Adipose tissue (tissue), 3 donors: ENCODE measurements around the gene MSANTD1. TPM values are rescaled to one million over a fixed set of nuclear protein-coding genes. Genes with fewer than 3 reads are reported as not detected.
"Not testable (repeated sequence)": the region's sequence is repeated elsewhere in the genome, so short reads cannot be mapped to it uniquely, and the experiment has no call there.

Source experiments
- H3K27ac ChIP-seq: one replicate; pipeline ENCODE4 v1.5.1; 2013; ENCODE audit warnings: low read depth, low read length
- WGBS, 3 donors: extraction: QIAGEN DNeasy Blood & Tissue Kit; methylation state at CpG; one replicate each; pipeline ENCODE4 v1.1.7; 2013; 5-methylcytosine and 5-hydroxymethylcytosine counted together
- polyA plus RNA-seq, 3 donors: library from polyadenylated mRNA; stranded (reverse); fragments of 200-250 nt; gene quantifications; one replicate each; pipeline ENCODE4 v1.2.3, GENCODE V29; 2013
- donor health status: healthy with polysubstance abuse.
- donor health status: Bipolar disorder and iron deficiency.
- donor health status: healthy.

The MSANTD1 gene
- polyA plus RNA-seq, 3 donors, result 0.22 to 0.36 TPM; not detected in 1

DNA sequence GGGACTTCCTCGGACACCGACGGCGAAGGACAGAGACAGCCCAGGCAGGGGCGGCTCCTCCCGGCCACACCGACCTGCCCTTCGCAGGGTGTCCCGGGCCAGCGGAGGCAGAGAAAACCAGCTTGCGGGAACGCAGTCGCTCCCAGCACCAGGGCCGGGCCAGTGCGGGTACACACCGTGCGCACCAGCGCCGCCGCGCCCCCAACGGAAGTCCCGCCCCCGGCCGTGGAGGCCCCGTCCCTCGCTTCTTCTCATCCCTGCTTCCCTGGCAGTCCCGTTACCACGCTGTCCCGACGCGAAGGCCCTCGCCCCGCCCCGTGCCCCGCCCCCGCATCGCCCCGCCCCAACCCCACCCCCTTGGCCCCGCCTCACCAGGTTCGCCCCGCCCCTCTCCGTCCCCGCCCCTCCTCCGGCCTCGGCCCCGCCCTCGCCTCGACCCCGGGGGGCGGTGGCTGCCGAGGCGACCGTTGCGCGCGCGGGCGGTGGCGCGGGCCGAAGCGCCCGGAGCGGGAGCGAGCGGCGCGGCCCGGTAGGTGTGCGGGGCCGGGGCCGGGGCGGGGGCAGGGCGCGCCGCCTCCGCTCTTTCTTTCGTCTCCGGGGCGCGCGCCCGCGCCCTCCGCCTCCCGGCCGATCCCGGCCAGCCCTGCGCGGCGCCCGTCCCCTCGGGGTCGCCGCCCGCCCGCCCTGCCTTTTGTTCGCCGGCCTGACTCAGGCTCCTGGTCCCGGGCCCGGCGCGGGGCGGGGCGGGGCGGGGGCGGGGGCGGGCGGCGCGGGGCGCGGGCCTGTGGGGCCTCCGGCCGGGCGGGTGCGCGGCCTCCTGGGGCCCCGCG, 43.8 kb downstream of the MSANTD1 start, which contains the start of gene RGS12:
TSS of gene RGS12 (plus strand) at position 451 of the 830 bp plus-strand sequence. CDS start 23,150 bp downstream, outside the sequence.
- peak within 1 kb of the TSS; percentile 19 for H3K27ac ChIP-seq
- 0 to 1% (median 1%) methylated on average over 34 to 121 of the region's 121 CpGs for WGBS, 3 donors

DNA sequence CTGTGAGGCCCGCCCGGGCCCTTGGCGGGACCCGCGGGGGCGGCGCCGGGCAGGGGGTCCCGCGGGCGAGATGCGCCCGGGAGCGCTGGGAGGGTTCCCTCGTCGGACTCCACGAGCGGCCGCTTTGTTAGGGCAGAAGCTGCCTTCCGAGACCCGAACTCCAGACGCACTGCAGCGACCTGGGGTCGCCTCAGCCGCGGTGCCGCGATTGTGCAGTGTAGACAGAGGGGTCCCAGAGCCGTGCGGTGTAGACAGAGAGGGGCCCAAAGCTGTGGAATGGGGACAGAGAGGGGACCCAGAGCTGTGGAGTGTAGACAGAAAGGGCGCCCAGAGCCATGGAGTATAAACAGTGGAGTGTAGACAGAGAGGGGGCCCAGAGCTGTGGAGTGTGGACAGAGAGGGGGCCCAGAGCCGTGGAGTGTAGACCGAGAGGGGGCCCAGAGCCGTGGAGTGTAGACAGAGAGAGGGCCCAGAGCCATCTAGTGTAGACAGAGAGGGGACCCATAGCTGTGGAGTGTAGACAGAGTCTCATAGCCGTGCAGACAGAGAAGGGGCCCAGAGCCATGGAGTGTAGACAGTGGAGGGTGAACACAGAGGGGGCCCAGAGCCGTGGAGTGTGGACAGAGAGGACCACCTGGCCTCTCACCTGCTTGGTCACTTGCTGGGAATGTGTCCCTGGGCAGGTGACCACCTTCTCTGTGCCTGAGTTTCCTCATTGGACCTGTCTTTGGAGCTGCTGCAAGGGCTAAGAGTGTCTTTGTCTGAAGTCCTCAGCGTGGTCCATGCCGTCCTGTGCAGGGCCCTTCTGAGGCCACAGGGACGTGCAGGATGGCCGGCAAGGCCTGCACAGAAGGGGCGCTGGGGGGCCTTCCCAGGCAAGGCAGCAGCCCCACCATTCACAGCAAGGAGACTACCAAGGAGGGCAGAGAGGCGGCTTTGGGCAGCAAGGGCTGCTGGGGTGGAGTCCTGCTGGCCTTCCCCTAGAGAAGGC, 44.7 kb downstream of the MSANTD1 start:
- no peak overlapping the region for H3K27ac ChIP-seq
- WGBS, 3 donors, result 19 to 35% (median 22%) methylated on average over 27 to 42 of the region's 42 CpGs

DNA sequence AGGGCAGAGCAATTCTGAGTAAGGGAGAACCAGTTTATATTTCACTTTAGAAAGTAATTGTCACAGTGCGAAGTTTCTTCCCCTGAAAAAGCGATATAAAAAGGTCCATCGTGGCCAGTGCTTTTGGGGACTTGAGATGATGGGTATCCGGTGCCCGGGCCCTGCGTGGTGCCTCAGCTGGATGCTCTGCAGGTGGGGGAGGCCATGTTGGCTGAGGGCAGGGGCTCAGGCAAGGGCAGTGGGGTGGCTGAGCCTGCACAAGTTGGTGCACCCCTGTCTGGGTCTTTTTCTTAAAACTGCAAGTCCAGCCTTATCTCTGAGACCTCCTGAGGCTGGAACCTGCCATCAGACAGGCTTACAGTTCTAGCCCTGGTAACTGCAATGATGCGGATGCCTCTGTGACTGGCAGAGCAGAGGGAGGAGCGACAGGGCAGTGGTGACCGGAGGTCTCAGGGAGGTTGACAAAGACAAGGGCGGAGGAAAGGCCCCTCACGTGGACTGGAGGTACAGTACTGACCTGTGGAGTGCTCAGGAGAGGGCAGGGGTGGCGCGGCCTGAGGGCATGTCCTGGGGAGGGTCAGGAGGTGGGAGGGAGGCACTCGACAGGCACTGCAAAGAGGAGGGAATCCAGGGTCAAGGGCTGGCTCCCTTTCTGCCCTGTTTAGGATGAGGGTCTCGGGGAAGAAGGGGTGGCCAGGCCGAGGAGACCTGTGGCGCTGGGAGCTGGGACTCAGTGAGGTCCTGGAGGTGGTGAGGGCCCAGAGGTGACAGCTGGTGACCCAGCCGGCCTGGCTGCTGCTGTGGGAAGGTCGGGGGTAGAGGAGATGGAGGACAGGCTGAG, 45.7 kb downstream of the MSANTD1 start:
- no peak overlapping the region for H3K27ac ChIP-seq
- 86 to 92% (median 90%) methylated on average over 19 of the region's 19 CpGs for WGBS, 3 donors

DNA sequence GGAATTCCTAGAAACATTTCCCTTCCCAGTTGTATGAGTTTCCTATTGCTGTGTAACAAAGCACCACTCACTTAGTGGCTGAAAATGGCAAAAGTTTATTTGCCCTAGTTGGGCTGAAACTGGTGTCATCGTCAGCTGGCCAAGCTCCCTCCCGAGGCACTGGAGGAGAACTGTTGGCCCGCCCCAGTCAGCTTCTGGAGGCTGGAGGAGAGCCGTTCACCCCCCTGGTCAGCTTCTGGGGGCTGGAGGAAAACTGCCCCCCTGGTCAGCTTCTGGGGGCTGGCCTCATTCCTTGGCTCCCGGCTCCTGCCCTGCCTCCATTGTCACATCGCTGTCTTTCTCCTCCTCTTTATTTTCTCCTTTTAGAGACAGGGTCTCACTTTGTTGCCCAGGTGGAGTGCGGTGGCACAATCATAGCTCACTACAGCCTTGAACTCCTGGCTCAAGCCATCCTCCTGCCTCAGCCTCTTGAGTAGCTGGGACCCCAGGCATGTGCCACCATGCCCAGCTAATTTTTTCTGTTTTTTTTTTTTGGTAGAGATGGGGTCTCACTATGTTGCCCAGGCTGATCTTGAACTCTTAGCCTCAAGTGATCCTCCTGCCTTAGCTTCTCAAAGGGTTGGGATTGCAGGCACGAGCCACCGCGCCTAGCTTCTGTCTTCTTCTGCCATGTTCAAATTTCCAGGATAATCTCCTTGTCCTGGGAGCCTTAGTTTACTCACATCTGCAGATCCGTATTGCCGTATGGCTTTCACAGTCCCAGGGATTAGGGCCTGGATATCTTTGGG, 47.1 kb downstream of the MSANTD1 start:
- H3K27ac ChIP-seq, result no peak overlapping the region
- 90 to 95% (median 91%) methylated on average over 12 of the region's 12 CpGs for WGBS, 3 donors

DNA sequence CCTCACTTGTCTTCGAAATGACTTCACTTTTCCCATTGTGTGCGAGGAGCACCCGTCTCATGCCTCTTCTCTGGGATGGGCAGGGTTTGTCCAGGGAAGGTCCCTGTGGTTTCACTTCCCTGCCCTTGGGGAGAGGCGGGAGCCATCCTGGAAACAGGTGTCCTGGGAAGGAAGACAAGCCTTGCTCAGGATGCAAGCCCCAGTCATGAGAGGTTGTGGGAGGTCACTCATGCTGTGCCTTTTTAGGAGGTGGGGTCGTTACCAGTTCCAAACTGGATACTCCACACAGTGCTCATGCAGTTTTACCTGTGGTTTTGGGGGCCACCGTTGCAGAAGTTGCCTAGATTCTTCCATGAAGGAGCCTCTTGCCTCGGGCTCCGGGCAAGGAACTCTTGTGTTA, 47.7 kb downstream of the MSANTD1 start:
- WGBS, 3 donors, result 90 to 94% (median 92%) methylated on average over 8 of the region's 8 CpGs
- no peak overlapping the region for H3K27ac ChIP-seq

DNA sequence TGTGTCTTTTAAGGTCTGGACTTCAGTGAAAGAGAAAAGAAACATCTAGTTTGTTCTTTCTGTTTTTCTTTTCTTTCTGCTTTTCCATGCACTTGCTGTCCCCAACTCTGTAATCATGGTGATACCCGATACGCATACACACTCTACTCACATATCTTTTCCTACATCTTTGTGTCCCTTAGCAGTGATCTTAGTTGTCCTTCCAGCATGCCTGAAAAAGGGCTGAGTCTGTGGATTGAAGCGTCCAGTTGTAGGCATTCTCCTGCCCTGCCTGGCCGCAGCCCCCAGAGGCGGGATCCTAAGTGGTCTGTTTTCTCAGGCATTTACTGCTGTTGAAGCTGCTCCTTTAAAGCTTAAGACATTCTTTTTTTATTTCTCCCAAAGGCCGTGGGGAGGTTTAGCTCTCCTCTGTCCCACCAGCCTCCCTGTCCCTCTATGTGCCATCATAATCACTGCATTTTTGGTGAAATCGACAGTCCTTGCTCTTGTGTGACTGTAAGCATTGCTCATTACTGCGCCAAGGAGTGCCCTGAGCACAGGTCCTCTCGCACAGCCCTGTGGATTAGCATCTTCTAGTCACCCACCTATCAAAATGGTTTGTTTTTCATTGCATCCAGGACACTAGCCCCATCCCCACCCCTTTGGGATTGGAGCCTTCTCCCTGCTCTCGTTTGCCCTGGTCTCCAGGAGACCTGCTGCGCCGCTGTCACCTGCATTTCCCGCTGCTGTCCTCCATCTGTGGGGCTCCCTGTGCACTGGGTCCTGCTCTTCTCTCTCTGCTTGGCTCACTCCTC, 48.3 kb downstream of the MSANTD1 start:
- no peak overlapping the region for H3K27ac ChIP-seq
- WGBS, 3 donors, result 92 to 96% (median 95%) methylated on average over 13 of the region's 13 CpGs

DNA sequence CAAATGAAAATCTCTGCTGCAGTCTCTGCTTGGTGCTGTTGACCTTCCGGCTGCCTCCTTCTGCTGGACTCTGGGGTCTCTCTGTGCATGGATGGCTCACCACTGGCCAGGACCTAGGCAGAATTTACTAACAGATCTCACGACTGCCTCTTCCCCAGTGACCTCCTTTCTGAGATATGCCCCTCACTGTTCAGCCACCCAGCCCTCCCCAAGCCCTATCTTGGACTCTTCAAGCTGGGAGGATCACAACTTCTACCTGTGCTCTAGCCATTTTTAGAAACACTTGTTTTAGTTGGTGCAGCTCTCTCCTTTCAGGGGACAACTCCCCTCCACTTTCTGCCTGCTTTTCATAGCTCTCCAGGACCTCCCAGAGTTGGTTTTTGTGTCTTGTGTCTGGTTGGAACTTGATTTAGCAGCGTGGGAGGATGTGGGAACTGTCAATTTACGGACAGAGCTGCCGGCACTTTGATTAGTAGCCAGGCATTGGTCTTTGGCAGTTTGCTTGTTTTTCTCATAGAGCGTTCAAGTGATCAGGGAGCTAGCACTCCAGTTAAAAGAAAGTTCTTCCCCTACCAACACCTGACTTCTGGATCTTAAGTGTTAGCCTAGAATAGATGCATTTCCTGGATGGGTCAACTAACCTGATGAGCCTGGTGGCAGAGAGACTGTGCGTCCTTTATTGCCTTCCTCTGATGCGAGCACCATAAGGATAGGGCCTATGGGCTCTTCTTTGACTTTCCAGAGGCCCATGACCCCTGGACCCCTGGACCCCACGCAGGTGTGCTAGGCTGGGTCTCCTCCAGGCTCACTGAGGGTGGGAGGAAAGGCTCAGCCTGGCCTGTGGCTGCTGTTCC, 50.4 kb downstream of the MSANTD1 start:
- no peak overlapping the region for H3K27ac ChIP-seq
- 61 to 79% (median 65%) methylated on average over 9 of the region's 9 CpGs for WGBS, 3 donors

DNA sequence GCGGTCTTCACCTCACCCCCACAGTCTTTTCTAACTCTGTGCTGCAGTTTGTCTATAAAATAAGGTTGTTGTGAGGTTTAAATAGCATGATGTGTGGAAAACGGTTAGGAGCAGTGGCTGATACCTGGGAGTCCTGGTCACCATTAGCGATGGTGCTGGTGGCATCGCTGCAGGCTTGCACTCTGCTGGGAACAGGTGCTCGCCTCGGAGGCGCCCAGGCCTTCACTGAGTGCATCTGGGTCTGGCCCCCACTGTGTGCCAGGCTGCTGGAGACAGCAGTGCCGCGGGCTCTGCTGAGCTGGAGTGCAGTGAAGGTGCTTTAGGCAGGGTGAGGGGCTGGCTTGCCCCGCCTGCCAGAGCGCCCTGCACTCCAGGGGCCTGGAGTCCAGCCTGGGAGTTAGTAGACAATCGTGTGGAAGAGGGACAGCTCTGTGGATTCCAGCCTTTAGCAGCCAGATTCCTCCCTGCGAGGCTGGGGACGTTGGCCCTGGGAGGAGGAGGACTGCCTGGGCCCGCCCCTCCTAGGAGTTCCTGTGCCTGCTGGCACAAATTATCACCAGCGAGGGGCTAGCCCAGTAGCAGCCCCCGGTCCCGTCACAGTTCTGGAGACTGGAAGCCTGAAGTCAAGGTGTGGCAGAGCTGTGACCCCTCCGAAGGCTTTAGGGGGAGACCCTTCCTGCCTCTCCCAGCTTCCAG, 51.2 kb downstream of the MSANTD1 start:
- no peak overlapping the region for H3K27ac ChIP-seq
- WGBS, 3 donors, result 84 to 89% (median 88%) methylated on average over 18 to 19 of the region's 19 CpGs

DNA sequence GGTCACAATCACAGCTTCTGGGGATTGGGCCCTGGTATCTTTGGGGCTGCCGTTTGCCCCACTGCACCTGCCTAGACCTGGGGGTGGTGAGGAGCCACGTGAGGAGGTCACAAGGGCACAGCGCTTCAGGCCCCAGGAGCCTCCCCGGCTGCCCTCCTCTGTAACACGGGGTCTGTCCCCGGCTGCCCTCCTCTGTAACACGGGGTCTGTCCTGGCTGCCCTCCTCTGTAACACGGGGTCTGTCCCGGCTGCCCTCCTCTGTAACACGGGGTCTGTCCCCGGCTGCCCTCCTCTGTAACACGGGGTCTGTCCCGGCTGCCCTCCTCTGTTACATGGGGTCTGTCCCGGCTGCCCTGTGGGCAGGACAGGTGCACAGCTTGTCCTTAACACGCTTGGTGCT, 51.9 kb downstream of the MSANTD1 start:
- not testable (repeated sequence) for H3K27ac ChIP-seq
- 90 to 94% (median 91%) methylated on average over 15 of the region's 15 CpGs for WGBS, 3 donors

DNA sequence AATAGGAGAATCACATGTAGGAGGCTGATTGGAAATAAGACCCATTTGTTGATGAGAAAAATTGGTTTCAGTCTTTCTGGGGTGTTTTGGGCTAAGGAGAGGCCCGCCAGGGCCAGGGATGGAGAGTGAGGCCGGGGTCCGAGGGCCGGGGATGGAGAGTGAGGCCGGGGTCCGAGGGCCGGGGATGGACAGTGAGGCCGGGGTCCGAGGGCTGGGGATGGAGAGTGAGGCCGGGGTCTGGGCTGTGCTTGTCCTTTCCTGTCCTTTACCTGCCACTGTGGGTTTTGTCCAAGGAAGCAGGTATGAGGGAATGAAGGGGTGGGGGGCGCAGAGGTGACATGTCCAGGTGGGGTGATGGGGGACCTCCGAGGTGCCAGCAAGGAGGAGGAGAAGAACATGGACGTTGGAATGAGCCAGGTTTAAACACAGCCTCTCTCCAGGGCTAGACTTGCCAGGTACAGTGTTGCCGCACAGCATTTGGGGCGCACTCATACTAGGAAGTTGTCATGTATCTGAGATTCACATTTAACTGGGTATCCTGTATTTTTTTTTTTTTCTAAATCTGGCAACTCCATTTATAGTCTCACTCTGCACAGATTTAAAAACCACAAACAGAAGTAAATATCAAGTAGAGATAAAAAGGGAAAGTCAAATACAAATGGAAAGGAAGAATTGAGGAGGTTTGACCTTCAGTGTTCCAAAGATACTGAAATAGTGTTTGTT, 52.7 kb downstream of the MSANTD1 start:
- WGBS, 3 donors, result 86 to 87% (median 87%) methylated on average over 15 of the region's 15 CpGs
- H3K27ac ChIP-seq, result no peak overlapping the region

DNA sequence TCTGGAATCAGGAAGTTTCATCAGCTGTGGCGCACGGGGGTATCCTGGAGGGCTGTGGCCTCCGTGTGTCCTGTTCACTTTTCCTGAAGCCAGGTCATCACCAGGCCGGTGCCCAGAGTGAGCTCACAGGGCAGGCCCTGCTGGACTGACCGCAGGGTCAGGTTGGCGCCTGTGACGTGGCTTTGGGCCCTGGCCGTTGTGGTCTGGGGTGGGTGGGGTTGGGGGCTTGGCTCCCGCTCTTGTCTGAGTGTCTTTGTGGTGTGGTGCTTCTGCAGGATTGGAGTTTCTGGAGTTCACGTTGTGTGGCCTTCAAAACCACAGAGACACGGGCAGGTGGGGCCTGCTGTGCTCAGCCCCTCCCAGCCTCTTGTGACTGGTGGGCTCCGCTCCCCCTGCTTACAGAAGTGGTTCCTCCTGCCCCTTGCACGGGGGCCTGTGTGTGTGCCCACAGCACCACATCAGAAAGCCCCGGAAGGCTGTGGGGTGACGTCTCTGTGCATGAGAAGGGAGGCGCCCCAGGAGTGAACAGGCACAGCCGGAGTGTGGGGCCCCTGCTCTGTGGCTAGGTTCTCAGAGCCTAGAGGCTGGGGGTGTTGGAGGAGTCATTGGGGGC, 53.3 kb downstream of the MSANTD1 start:
- no peak overlapping the region for H3K27ac ChIP-seq
- 50 to 61% (median 51%) methylated on average over 16 to 17 of the region's 17 CpGs for WGBS, 3 donors

DNA sequence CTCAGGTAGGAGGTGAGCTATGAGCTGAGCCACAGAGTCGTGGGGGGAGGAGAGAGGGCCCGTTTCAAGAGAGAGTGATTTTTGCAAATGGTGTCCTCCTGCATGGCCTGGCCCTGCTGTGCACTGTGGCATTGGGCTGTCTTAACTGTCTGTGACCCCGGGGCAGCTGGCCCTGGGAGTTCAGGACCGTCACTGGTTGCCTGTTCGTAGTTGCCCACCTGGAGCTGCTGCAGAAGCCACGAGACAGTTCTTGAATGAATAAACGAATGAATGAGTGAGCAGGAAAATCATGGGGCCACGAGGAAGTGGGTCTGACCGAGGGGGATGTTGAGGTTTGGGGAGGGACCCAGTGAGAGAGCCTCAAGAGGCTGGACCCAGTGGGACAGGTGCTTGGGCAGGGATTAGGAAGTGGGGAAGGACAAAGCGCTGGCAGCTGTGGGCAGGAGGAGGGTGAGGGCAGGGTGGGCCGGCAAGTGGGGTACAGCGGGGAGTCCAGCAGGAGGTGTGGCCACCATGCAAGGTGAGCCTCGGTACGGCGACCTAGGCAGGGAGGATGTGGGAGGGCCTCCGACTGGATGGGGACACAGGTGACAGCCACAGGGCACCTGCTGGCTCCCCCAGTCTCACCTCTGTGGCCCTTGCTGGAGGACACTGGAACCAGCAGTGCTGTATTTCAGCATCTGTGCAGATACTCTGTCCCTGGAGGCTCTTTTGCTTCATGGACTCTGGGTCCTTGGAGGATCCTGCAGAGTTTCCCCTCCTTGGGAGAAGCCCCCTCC, 54.0 kb downstream of the MSANTD1 start:
- 55 to 83% (median 58%) methylated on average over 16 of the region's 16 CpGs for WGBS, 3 donors
- H3K27ac ChIP-seq, result no peak overlapping the region

DNA sequence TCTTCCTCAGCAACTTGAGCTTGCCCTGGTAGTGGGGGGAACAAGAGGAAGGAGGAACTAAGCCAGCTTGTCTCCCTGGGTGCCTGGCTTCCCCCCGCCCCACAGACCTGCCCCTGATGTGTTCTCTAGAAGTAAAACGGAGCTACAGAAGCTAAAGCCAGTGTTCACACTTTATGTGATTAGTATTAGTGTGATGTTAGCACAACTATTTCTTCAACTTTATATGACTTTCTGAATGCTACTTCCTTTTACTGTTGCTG, 54.5 kb downstream of the MSANTD1 start:
- 74 to 95% (median 77%) methylated on average over 2 of the region's 2 CpGs for WGBS, 3 donors
- H3K27ac ChIP-seq, result no peak overlapping the region
